Measurements from ENCODE around the gene CYP27A1.

- TF ChIP-seq, protein P1, sequence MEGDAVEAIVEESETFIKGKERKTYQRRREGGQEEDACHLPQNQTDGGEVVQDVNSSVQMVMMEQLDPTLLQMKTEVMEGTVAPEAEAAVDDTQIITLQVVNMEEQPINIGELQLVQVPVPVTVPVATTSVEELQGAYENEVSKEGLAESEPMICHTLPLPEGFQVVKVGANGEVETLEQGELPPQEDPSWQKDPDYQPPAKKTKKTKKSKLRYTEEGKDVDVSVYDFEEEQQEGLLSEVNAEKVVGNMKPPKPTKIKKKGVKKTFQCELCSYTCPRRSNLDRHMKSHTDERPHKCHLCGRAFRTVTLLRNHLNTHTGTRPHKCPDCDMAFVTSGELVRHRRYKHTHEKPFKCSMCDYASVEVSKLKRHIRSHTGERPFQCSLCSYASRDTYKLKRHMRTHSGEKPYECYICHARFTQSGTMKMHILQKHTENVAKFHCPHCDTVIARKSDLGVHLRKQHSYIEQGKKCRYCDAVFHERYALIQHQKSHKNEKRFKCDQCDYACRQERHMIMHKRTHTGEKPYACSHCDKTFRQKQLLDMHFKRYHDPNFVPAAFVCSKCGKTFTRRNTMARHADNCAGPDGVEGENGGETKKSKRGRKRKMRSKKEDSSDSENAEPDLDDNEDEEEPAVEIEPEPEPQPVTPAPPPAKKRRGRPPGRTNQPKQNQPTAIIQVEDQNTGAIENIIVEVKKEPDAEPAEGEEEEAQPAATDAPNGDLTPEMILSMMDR (IDR thresholded peaks at IDR 0.05), result no peak
- TF ChIP-seq POLR2A (IDR thresholded peaks at IDR 0.05), result no peak
Measured at GRCh38 chr2:218830526-218831306, 48.8 kb downstream of the CYP27A1 start.
